Hepatocyte (in vitro differentiated cells): Measurements from ENCODE around the gene CAD. TPM values are rescaled to one million over a fixed set of nuclear protein-coding genes. Genes with fewer than 3 reads are reported as not detected.

ENCODE experiments used
- DNase-seq: peaks from one replicate; pipeline ENCODE4 v3.0.0-alpha.2; 2016; ENCODE audit warnings: low spot score
- H2AFZ ChIP-seq: fragments of 200-600 bp; sonication (generic); 2 replicates; pipeline ENCODE4 v1.6.0; 2016; ENCODE audit warnings: antibody characterized with exemption, mild to moderate bottlenecking
- H3K27ac ChIP-seq: fragments of 200-600 bp; sonication (generic); 2 replicates; pipeline ENCODE4 v1.5.1; 2016; ENCODE audit warnings: mild to moderate bottlenecking
- H3K27me3 ChIP-seq: fragments of 200-600 bp; sonication (generic); 2 replicates; pipeline ENCODE4 v1.6.1; 2016
- H3K36me3 ChIP-seq: fragments of 200-600 bp; sonication (generic); replicated peaks from 2 replicates; pipeline ENCODE4 v1.5.1; 2016; ENCODE audit warnings: low read depth; ENCODE audit not compliant: insufficient read depth
- H3K4me1 ChIP-seq: fragments of 200-600 bp; sonication (generic); 2 replicates; pipeline ENCODE4 v1.5.1; 2016; ENCODE audit warnings: mild to moderate bottlenecking, moderate library complexity; ENCODE audit not compliant: insufficient read depth
- H3K4me2 ChIP-seq: fragments of 200-600 bp; sonication (generic); 2 replicates; pipeline ENCODE4 v1.6.0; 2016
- H3K4me3 ChIP-seq: fragments of 200-600 bp; sonication (generic); 2 replicates; pipeline ENCODE4 v1.5.1; 2016; ENCODE audit warnings: mild to moderate bottlenecking
- H3K79me2 ChIP-seq: fragments of 200-600 bp; sonication (generic); 2 replicates; pipeline ENCODE4 v1.6.0; 2017; ENCODE audit warnings: mild to moderate bottlenecking
- H3K9me2 ChIP-seq: fragments of 200-600 bp; sonication (generic); replicated peaks from 2 replicates; pipeline ENCODE4 v1.6.0; 2017; ENCODE audit warnings: mild to moderate bottlenecking; ENCODE audit not compliant: insufficient read depth
- H3K9me3 ChIP-seq: fragments of 200-600 bp; sonication (generic); 2 replicates; pipeline ENCODE4 v1.5.1; 2016; ENCODE audit warnings: low read depth, mild to moderate bottlenecking
- H4K20me1 ChIP-seq: fragments of 200-600 bp; sonication (generic); 2 replicates; pipeline ENCODE4 v1.6.0; 2016; ENCODE audit warnings: mild to moderate bottlenecking; ENCODE audit not compliant: insufficient read depth, poor library complexity, severe bottlenecking
- CTCF ChIP-seq: fragments of 200-600 bp; sonication (generic); IDR thresholded peaks from 2 replicates; pipeline ENCODE4 v1.5.1; 2016; ENCODE audit warnings: antibody characterized with exemption, mild to moderate bottlenecking; ENCODE audit not compliant: poor library complexity
- EZH2 ChIP-seq: fragments of 200-600 bp; sonication (generic); IDR thresholded peaks from 2 replicates; pipeline ENCODE4 v1.6.1; 2016; ENCODE audit warnings: antibody characterized with exemption, mild to moderate bottlenecking, borderline replicate concordance
- EZH2phosphoT487 ChIP-seq: fragments of 200-600 bp; sonication (generic); IDR thresholded peaks from one replicate; pipeline ENCODE4 v1.6.1; 2018; ENCODE audit warnings: antibody characterized with exemption, mild to moderate bottlenecking, low read depth, moderate library complexity; ENCODE audit not compliant: unreplicated experiment, severe bottlenecking
- WGBS: methylation state at CpG from one replicate; pipeline ENCODE4 v1.1.6; 2016; ENCODE audit warnings: low lambda C conversion rate; ENCODE audit errors: missing lambda C conversion rate; 5-methylcytosine and 5-hydroxymethylcytosine counted together
- polyA plus RNA-seq: library from polyadenylated mRNA; unstranded; fragments of >200 nt; fragmentation: Nextera tagmentation; extraction: Ambion mirVana; gene quantifications from 2 replicates; pipeline ENCODE4 v1.2.1, GENCODE V29; 2016
- total RNA-seq: library from RNA; depleted of rRNA; stranded (reverse); fragments of >200 nt; gene quantifications from 2 replicates; pipeline ENCODE4 v1.2.3, GENCODE V29; 2014

The CAD gene
- total and polyA plus RNA-seq, 2 experiments from 2014 or later, result 16.6 to 20.7 TPM

DNA sequence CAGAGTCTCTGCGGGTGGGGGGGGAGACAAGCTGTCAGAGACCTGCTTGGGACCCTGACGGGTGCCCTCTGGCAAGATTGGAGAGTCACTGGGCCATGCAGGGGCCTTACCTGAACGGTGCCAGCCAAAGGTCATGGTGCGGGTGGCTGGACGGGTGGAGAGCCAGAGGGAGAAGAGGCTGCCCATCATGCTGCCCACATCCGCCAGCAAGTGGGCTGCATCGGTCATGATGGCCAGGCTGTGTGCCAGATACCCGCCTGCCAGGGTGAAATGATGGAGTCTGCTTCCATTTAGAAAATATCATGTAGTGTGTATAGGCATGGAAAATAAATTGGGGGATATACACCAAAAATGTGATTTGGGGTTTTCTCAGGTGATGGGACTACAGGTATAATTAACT lies 40.9 kb downstream of the CAD start:
- H3K4me1 ChIP-seq, result peaks cover 11% of the 10 kb centered on the region
- no peak overlapping the region for H3K27ac ChIP-seq
- no peaks in the 10 kb centered on the region for H4K20me1 ChIP-seq
- H3K27me3 ChIP-seq, result peaks cover 68% of the 10 kb centered on the region
- no peaks in the 10 kb centered on the region for H3K79me2 ChIP-seq
- DNase-seq, result no peak
- no peak overlapping the region for H2AFZ ChIP-seq
- no peak overlapping the region for H3K4me3 ChIP-seq
- H3K4me2 ChIP-seq, result no peak overlapping the region
- TF ChIP-seq EZH2 (no peak), EZH2phosphoT487 (no peak), CTCF (no peak)
- no peaks in the 10 kb centered on the region for H3K9me2 ChIP-seq
- no peaks in the 10 kb centered on the region for H3K9me3 ChIP-seq
- H3K36me3 ChIP-seq, result no peaks in the 10 kb centered on the region
- WGBS, result 91% methylated on average over 8 of the region's 8 CpGs

DNA sequence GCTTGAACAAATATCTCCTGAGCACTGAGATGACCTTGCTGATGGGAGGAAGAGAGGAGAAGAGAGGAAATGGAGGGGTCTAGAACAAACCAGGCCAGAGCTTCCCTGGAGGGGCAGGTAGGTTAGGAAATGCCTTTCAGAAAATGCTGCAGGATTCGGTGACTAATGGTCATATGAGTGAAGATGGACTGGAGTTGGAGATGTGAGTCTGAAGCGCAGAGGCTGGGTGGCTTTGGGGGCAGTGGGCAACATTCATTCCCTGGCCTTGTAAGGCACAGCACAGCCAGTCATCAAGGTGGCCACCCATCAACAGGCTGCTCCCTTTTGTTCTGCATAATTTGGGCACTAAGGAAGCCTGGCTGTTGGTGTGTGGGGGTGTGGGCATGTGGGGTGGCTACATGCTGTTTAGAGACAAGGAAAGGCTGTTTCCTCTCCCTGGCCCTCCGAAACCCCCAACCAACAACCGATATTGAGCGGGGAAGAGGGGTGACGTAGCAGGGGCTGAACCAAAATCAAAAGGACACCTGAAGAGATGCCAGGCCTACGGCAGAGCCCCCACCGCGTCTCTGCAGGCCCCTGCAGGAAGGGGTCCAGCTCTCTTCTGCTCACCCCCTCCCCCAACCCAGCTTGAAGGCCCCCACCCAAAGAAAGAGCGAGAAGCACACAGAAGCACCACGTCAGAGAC lies 44.2 kb downstream of the CAD start:
- Histone ChIP-seq H3K36me3 (no peaks in the 10 kb centered on the region), H3K27me3 (peaks cover 83% of the 10 kb centered on the region), H3K27ac (no peak overlapping the region), H3K4me3 (no peak overlapping the region), H3K9me3 (no peaks in the 10 kb centered on the region), H3K4me1 (peaks cover 31% of the 10 kb centered on the region), H2AFZ (no peak overlapping the region), H4K20me1 (no peaks in the 10 kb centered on the region), H3K79me2 (no peaks in the 10 kb centered on the region), H3K4me2 (peak overlapping the region; percentile 99), H3K9me2 (no peaks in the 10 kb centered on the region)
- 46% methylated on average over 11 of the region's 11 CpGs for WGBS
- TF ChIP-seq EZH2phosphoT487, result no peak
- TF ChIP-seq CTCF, result no peak
- no peak for DNase-seq

DNA sequence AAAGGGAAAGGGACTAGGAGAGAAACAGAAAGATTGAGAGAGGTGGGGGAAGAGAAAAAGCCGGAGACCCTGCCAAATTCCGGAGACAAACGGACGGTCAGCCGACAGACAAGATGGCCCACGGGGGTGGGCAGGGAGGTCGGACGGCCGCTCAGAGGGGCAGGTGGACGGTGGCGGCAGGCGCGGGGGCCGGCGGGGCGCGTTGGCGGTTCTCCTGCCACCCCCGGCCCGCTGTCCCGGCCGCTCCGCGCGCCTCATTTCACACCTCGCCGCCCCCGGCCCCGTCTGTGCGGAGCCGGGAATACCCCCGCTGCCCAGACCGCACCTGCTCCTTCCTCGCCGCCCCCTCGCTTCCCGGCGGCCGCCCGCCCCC lies 44.7 kb downstream of the CAD start:
- Histone ChIP-seq H4K20me1 (no peaks in the 10 kb centered on the region), H3K9me3 (no peaks in the 10 kb centered on the region), H3K79me2 (no peaks in the 10 kb centered on the region), H3K36me3 (no peaks in the 10 kb centered on the region), H2AFZ (peak overlapping the region; percentile 47), H3K4me2 (peak overlapping the region; percentile 99), H3K4me1 (peaks cover 31% of the 10 kb centered on the region), H3K27me3 (peaks cover 82% of the 10 kb centered on the region), H3K4me3 (no peak overlapping the region), H3K27ac (no peak overlapping the region), H3K9me2 (no peaks in the 10 kb centered on the region)
- no peak for TF ChIP-seq CTCF
- TF ChIP-seq EZH2, result peak; percentile 91
- TF ChIP-seq EZH2phosphoT487, result peak; percentile 16
- 13% methylated on average over 6 of the region's 40 CpGs for WGBS
- DNase-seq, result no peak
